ENCODE results near the gene FBXW11.

GRCh38 chr5:171945066-171945465, 61.4 kb downstream of the FBXW11 start:
- TF ChIP-seq POLR2A (IDR thresholded peaks at IDR 0.05), result no peak
- TF ChIP-seq CTCF (IDR thresholded peaks at IDR 0.05), result no peak

All from body of pancreas (tissue), 4 donors.